B cell (primary cell): ENCODE results near the gene RPRD1B.

Experiments
- CTCF ChIP-seq: fragments of 200-600 bp; IDR thresholded peaks from one replicate; pipeline ENCODE4 v1.8.0; 2022; ENCODE audit warnings: antibody characterized with exemption, mild to moderate bottlenecking
- EZH2 ChIP-seq: IDR thresholded peaks from 2 replicates; pipeline ENCODE4 v1.6.1; 2012; ENCODE audit warnings: borderline replicate concordance, low read depth, mild to moderate bottlenecking, moderate library complexity, low read length; ENCODE audit not compliant: insufficient read depth, poor library complexity, severe bottlenecking

- TF ChIP-seq CTCF (no peak), EZH2 (no peak)
These were observed 41.8 kb downstream of the RPRD1B start for GRCh38 chr20:38075161-38075998.
